Measurements from ENCODE around the gene HDHD5.
A peak's percentile ranks its signal among the peaks of the same experiment; 100 is the strongest.

The HDHD5 gene

GRCh38 chr22:17158568-17159503 is at the start of gene HDHD5:
Gene HDHD5 (minus strand): TSS chr22:17159277. CDS start chr22:17159251, 26 bp downstream.
- peak; percentile 96 for DNase-seq (ENCODE audit: low spot score)

- DNase-seq (ENCODE audit: low spot score): no peak
Observed at GRCh38 chr22:17205432-17205831, 46.4 kb upstream of the HDHD5 start.

- DNase-seq (ENCODE audit: low spot score): no peak
Observed at GRCh38 chr22:17201285-17201945, 42.3 kb upstream of the HDHD5 start.

GRCh38 chr22:17199003-17199731 is 40.1 kb upstream of the HDHD5 start:
- peak; percentile 37 for DNase-seq (ENCODE audit: low spot score)

- DNase-seq (ENCODE audit: low spot score): no peak
Observed at GRCh38 chr22:17198170-17199002, 39.3 kb upstream of the HDHD5 start.

GRCh38 chr22:17194213-17194612 is 35.1 kb upstream of the HDHD5 start:
- no peak for DNase-seq (ENCODE audit: low spot score)

- no peak for DNase-seq (ENCODE audit: low spot score)
Observed at GRCh38 chr22:17192186-17192585, 33.1 kb upstream of the HDHD5 start.

GRCh38 chr22:17191163-17191784 is 32.2 kb upstream of the HDHD5 start:
- DNase-seq (ENCODE audit: low spot score): no peak

GRCh38 chr22:17190702-17191101 is 31.6 kb upstream of the HDHD5 start:
- DNase-seq (ENCODE audit: low spot score): no peak

GRCh38 chr22:17176715-17177114 is 17.6 kb upstream of the HDHD5 start:
- no peak for DNase-seq (ENCODE audit: low spot score)

- DNase-seq (ENCODE audit: low spot score): no peak
Observed at GRCh38 chr22:17172029-17172833, 13.2 kb upstream of the HDHD5 start.

GRCh38 chr22:17171153-17172028 is 12.3 kb upstream of the HDHD5 start:
- peak; percentile 95 for DNase-seq (ENCODE audit: low spot score)

GRCh38 chr22:17167486-17167885 is 8.4 kb upstream of the HDHD5 start:
- no peak for DNase-seq (ENCODE audit: low spot score)

GRCh38 chr22:17164392-17165024 is 5.4 kb upstream of the HDHD5 start:
- peak; percentile 25 for DNase-seq (ENCODE audit: low spot score)

- DNase-seq (ENCODE audit: low spot score): no peak
Observed at GRCh38 chr22:17162731-17163130, 3.7 kb upstream of the HDHD5 start.

GRCh38 chr22:17161991-17162390 is 2.9 kb upstream of the HDHD5 start:
- no peak for DNase-seq (ENCODE audit: low spot score)

- peak; percentile 60 for DNase-seq (ENCODE audit: low spot score)
Observed at GRCh38 chr22:17159504-17159951, 451 bp upstream of the HDHD5 start.

- no peak for DNase-seq (ENCODE audit: low spot score)
Observed at GRCh38 chr22:17158176-17158567, 905 bp downstream of the HDHD5 start.

- no peak for DNase-seq (ENCODE audit: low spot score)
Observed at GRCh38 chr22:17157714-17158113, 1.4 kb downstream of the HDHD5 start.
